ENCODE results near the gene LRGUK. TPM values are rescaled to one million over a fixed set of nuclear protein-coding genes. Genes with fewer than 3 reads are reported as not detected.

The LRGUK gene
- total and polyA plus RNA-seq, 2 donors (not counting 1 experiment from before 2014, with no cell fraction given), result 0.27 to 0.49 TPM

- H3K4me3 Mint-ChIP-seq, result no peak overlapping the region
- H3K27me3 ChIP-seq (replicated peaks in 1 of 4; ENCODE audit: control extremely low read depth in 1 of 4, control insufficient read depth in 3 of 4, insufficient read depth in 4 of 4, low read length in 3 of 4), result no peaks in the 10 kb centered on the region
- H3K4me2 ChIP-seq (replicated peaks; ENCODE audit: low read depth, low read length, poor library complexity, severe bottlenecking), result no peak overlapping the region
- no peak overlapping the region for H3K27ac Mint-ChIP-seq
- H3K9me3 Mint-ChIP-seq (ENCODE audit: insufficient read depth), result no peaks in the 10 kb centered on the region
- H3K9me3 ChIP-seq (ENCODE audit: control extremely low read depth in 1 of 3, control insufficient read depth in 2 of 3, insufficient read depth in 1 of 3, low read length in 2 of 3), result no peaks in the 10 kb centered on the region
- ChIA-PET POLR2A (no interaction called here), CTCF (no interaction called here)
- no peak overlapping the region for H2AFZ ChIP-seq (ENCODE audit: insufficient read depth, low read depth, low read length, poor library complexity, severe bottlenecking)
- no peak overlapping the region for H3K4me3 ChIP-seq (ENCODE audit: control extremely low read depth in 1 of 5, extremely low read depth in 1 of 5, insufficient read depth in 1 of 5, low read depth in 2 of 5, low read length in 4 of 5)
- peaks cover 8% of the 10 kb centered on the region for H3K4me1 Mint-ChIP-seq
- TF ChIP-seq, protein P1, sequence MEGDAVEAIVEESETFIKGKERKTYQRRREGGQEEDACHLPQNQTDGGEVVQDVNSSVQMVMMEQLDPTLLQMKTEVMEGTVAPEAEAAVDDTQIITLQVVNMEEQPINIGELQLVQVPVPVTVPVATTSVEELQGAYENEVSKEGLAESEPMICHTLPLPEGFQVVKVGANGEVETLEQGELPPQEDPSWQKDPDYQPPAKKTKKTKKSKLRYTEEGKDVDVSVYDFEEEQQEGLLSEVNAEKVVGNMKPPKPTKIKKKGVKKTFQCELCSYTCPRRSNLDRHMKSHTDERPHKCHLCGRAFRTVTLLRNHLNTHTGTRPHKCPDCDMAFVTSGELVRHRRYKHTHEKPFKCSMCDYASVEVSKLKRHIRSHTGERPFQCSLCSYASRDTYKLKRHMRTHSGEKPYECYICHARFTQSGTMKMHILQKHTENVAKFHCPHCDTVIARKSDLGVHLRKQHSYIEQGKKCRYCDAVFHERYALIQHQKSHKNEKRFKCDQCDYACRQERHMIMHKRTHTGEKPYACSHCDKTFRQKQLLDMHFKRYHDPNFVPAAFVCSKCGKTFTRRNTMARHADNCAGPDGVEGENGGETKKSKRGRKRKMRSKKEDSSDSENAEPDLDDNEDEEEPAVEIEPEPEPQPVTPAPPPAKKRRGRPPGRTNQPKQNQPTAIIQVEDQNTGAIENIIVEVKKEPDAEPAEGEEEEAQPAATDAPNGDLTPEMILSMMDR (IDR thresholded peaks at IDR 0.05), result no peak
- no peak overlapping the region for H3K9ac ChIP-seq (ENCODE audit: low read length)
- DNase-seq (no peak), ATAC-seq (ENCODE audit: low read depth) (no peak)
- H3K27me3 Mint-ChIP-seq, result peaks cover 6% of the 10 kb centered on the region
- no peaks in the 10 kb centered on the region for H3K36me3 ChIP-seq (replicated peaks in 1 of 2; ENCODE audit: control extremely low read depth in 1 of 2, control insufficient read depth in 1 of 2, extremely low read depth in 1 of 2, insufficient read depth in 2 of 2, low read length in 1 of 2)
- H3K4me1 ChIP-seq (ENCODE audit: control insufficient read depth in 2 of 2, insufficient read depth in 2 of 2, low read length in 2 of 2), result no peaks in the 10 kb centered on the region
- no CpG with 5 or more reads among the region's 6 CpGs for WGBS (ENCODE audit: insufficient coverage)
- no peak overlapping the region for H3K27ac ChIP-seq (ENCODE audit: low read length in 2 of 2)
- H3K79me2 ChIP-seq (ENCODE audit: control insufficient read depth, insufficient read depth, low read length), result no peaks in the 10 kb centered on the region
- intact Hi-C loops (cut with micrococcal nuclease), result no loop called here
- no peaks in the 10 kb centered on the region for H4K20me1 ChIP-seq (ENCODE audit: control insufficient read depth, insufficient read depth, low read length, poor library complexity, severe bottlenecking)
Observed at GRCh38 chr7:134175334-134176036, 48.3 kb downstream of the LRGUK start.

DNA sequence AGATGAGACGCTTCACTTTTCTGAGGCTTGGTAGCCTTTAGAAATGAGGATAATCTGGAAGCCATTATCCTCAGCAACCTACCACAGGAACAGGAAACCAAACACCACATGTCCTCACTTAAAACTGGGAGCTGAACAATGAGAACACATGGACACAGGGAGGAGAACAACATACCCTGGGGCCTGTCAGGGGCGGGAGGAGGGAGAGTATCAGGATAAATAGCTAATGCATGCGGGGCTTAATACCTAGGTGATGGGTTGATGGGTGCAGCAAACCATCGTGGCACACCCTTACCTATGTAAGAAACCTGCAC, 48.9 kb downstream of the LRGUK start:
- Mint-ChIP-seq H3K27me3 (peaks cover 6% of the 10 kb centered on the region), H3K4me1 (peaks cover 8% of the 10 kb centered on the region), H3K4me3 (no peak overlapping the region), H3K9me3 (ENCODE audit: insufficient read depth) (no peaks in the 10 kb centered on the region), H3K27ac (no peak overlapping the region)
- Histone ChIP-seq H2AFZ (ENCODE audit: insufficient read depth, low read depth, low read length, poor library complexity, severe bottlenecking) (no peak overlapping the region), H4K20me1 (ENCODE audit: control insufficient read depth, insufficient read depth, low read length, poor library complexity, severe bottlenecking) (no peaks in the 10 kb centered on the region), H3K27me3 (replicated peaks in 1 of 4; ENCODE audit: control extremely low read depth in 1 of 4, control insufficient read depth in 3 of 4, insufficient read depth in 4 of 4, low read length in 3 of 4) (no peaks in the 10 kb centered on the region), H3K4me1 (ENCODE audit: control insufficient read depth in 2 of 2, insufficient read depth in 2 of 2, low read length in 2 of 2) (no peaks in the 10 kb centered on the region), H3K27ac (ENCODE audit: low read length in 2 of 2) (no peak overlapping the region), H3K36me3 (replicated peaks in 1 of 2; ENCODE audit: control extremely low read depth in 1 of 2, control insufficient read depth in 1 of 2, extremely low read depth in 1 of 2, insufficient read depth in 2 of 2, low read length in 1 of 2) (no peaks in the 10 kb centered on the region), H3K79me2 (ENCODE audit: control insufficient read depth, insufficient read depth, low read length) (no peaks in the 10 kb centered on the region), H3K9ac (ENCODE audit: low read length) (no peak overlapping the region), H3K4me2 (replicated peaks; ENCODE audit: low read depth, low read length, poor library complexity, severe bottlenecking) (no peak overlapping the region), H3K4me3 (ENCODE audit: control extremely low read depth in 1 of 5, extremely low read depth in 1 of 5, insufficient read depth in 1 of 5, low read depth in 2 of 5, low read length in 4 of 5) (no peak overlapping the region), H3K9me3 (ENCODE audit: control extremely low read depth in 1 of 3, control insufficient read depth in 2 of 3, insufficient read depth in 1 of 3, low read length in 2 of 3) (no peaks in the 10 kb centered on the region)
- intact Hi-C loops (cut with micrococcal nuclease), result no loop called here
- no peak for DNase-seq
- ATAC-seq (ENCODE audit: low read depth), result no peak
- CTCF ChIA-PET, result no interaction called here
- TF ChIP-seq, protein P1 (IDR thresholded peaks at IDR 0.05), result no peak
- no peak for TF ChIP-seq EZH2 (IDR thresholded peaks at IDR 0.05; ENCODE audit: borderline replicate concordance, insufficient read depth, low read depth, low read length, poor library complexity, severe bottlenecking)
- POLR2A ChIA-PET, result no interaction called here
- WGBS (ENCODE audit: insufficient coverage), result 93% methylated on average over 2 of the region's 4 CpGs
